ENCODE results near the gene ODAPH. TPM values are rescaled to one million over a fixed set of nuclear protein-coding genes. Genes with fewer than 3 reads are reported as not detected.
"Not testable (repeated sequence)": the region's sequence is repeated elsewhere in the genome, so short reads cannot be mapped to it uniquely, and the experiment has no call there.

Gene ODAPH
- total RNA-seq, 3 donors from 2014 or later (not counting 1 experiment from before 2014, with no cell fraction given) = not detected

GRCh38 chr4:75542824-75543223, 13.0 kb upstream of the ODAPH start:
- no peak overlapping the region for H3K27ac ChIP-seq (ENCODE audit: low read length)
- Mint-ChIP-seq H3K9me3 (no peaks in the 10 kb centered on the region), H3K27ac (no peak overlapping the region), H3K27me3 (ENCODE audit: low read depth in 2 of 2) (no peaks in the 10 kb centered on the region), H3K36me3 (no peaks in the 10 kb centered on the region), H3K4me3 (no peak overlapping the region), H3K4me1 (no peaks in the 10 kb centered on the region)
- H3K4me1 ChIP-seq (ENCODE audit: control insufficient read depth, insufficient read depth, low read length) = no peaks in the 10 kb centered on the region
- ATAC-seq (no peak), DNase-seq (no peak)
- H3K36me3 ChIP-seq (ENCODE audit: control insufficient read depth, insufficient read depth, low read length) = peaks cover 6% of the 10 kb centered on the region
- no peaks in the 10 kb centered on the region for H3K27me3 ChIP-seq (ENCODE audit: control insufficient read depth, insufficient read depth, low read length)
- H3K9me3 ChIP-seq (ENCODE audit: control insufficient read depth, insufficient read depth, low read length) = no peaks in the 10 kb centered on the region
- no peak for TF ChIP-seq CTCF (IDR thresholded peaks at IDR 0.05)
- H3K4me3 ChIP-seq (ENCODE audit: low read length) = no peak overlapping the region
- intact Hi-C loops (cut with micrococcal nuclease) = no loop called here

DNA sequence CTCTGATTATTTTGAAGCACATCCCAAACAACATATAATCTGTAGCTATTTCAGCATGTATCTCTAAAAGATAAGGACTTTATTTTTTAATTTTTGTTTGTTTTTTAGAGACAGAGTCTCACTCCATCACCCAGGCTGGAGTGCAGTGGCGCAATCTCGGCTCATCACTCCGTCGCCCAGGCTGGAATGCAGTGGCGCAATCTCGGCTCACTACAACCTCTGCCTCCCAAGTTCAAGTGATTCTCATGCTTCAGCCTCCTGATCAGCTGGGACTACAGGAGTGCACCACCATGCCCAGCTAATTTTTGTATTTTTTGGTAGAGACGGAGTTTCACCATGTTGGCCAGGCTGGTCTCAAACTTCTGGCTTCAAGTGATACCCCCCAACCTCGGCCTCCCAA, 11.6 kb upstream of the ODAPH start:
- H3K27me3 ChIP-seq (ENCODE audit: control insufficient read depth, insufficient read depth, low read length); H3K9me3 Mint-ChIP-seq; intact Hi-C loops (cut with micrococcal nuclease); H3K4me3 ChIP-seq (ENCODE audit: low read length); H3K4me1 ChIP-seq (ENCODE audit: control insufficient read depth, insufficient read depth, low read length); H3K36me3 Mint-ChIP-seq; H3K27ac ChIP-seq (ENCODE audit: low read length); DNase-seq; H3K36me3 ChIP-seq (ENCODE audit: control insufficient read depth, insufficient read depth, low read length); H3K4me1 Mint-ChIP-seq; H3K9me3 ChIP-seq (ENCODE audit: control insufficient read depth, insufficient read depth, low read length); H3K27me3 Mint-ChIP-seq (ENCODE audit: low read depth in 2 of 2); ATAC-seq; H3K4me3 Mint-ChIP-seq; H3K27ac Mint-ChIP-seq: not testable (repeated sequence)
- 97% methylated on average over 8 of the region's 8 CpGs for WGBS (ENCODE audit: insufficient coverage)

DNA sequence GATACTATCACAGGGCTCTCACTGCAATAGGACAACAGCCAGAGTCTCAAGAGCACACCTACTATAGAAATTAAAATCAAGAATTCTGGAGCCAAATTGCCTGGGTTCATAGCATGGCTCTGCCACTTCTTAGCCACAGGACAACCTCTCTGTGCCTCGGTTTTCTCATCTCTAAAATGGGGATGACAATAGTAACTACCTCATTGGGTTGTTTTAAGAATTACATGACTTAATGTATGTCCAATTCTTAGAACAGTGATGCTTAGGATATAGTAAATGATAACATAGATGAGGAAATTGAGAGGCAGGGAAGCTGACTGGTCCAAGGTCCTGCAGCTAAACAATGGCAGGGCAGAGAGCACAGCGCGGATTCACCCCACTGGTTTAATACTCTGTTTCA, 11.0 kb upstream of the ODAPH start:
- Histone ChIP-seq H3K27ac (ENCODE audit: low read length) (no peak overlapping the region), H3K27me3 (ENCODE audit: control insufficient read depth, insufficient read depth, low read length) (no peaks in the 10 kb centered on the region), H3K9me3 (ENCODE audit: control insufficient read depth, insufficient read depth, low read length) (no peaks in the 10 kb centered on the region), H3K4me1 (ENCODE audit: control insufficient read depth, insufficient read depth, low read length) (no peaks in the 10 kb centered on the region), H3K4me3 (ENCODE audit: low read length) (no peak overlapping the region), H3K36me3 (ENCODE audit: control insufficient read depth, insufficient read depth, low read length) (peaks cover 6% of the 10 kb centered on the region)
- Mint-ChIP-seq H3K36me3 (no peaks in the 10 kb centered on the region), H3K9me3 (no peaks in the 10 kb centered on the region), H3K4me1 (no peaks in the 10 kb centered on the region), H3K27me3 (ENCODE audit: low read depth in 2 of 2) (no peaks in the 10 kb centered on the region), H3K4me3 (no peak overlapping the region), H3K27ac (no peak overlapping the region)
- no peak for DNase-seq
- ATAC-seq = no peak
- TF ChIP-seq CTCF (IDR thresholded peaks at IDR 0.05) = no peak
- 90% methylated on average over 3 of the region's 3 CpGs for whole genome bisulfite sequencing (ENCODE audit: insufficient coverage)
- intact Hi-C loops (cut with micrococcal nuclease) = no loop called here

GRCh38 chr4:75545526-75545925, 10.3 kb upstream of the ODAPH start:
- ATAC-seq = no peak
- H3K27ac Mint-ChIP-seq = no peak overlapping the region
- no peaks in the 10 kb centered on the region for H3K27me3 Mint-ChIP-seq (ENCODE audit: low read depth in 2 of 2)
- no peaks in the 10 kb centered on the region for H3K9me3 ChIP-seq (ENCODE audit: control insufficient read depth, insufficient read depth, low read length)
- no peaks in the 10 kb centered on the region for H3K27me3 ChIP-seq (ENCODE audit: control insufficient read depth, insufficient read depth, low read length)
- H3K9me3 Mint-ChIP-seq = no peaks in the 10 kb centered on the region
- intact Hi-C loops (cut with micrococcal nuclease) = no loop called here
- no peaks in the 10 kb centered on the region for H3K4me1 Mint-ChIP-seq
- no peak overlapping the region for H3K27ac ChIP-seq (ENCODE audit: low read length)
- no peak overlapping the region for H3K4me3 Mint-ChIP-seq
- no peak overlapping the region for H3K4me3 ChIP-seq (ENCODE audit: low read length)
- no peaks in the 10 kb centered on the region for H3K36me3 Mint-ChIP-seq
- no peaks in the 10 kb centered on the region for H3K4me1 ChIP-seq (ENCODE audit: control insufficient read depth, insufficient read depth, low read length)
- H3K36me3 ChIP-seq (ENCODE audit: control insufficient read depth, insufficient read depth, low read length) = peaks cover 6% of the 10 kb centered on the region
- no peak for DNase-seq
- 95% methylated on average over 5 of the region's 5 CpGs for WGBS (ENCODE audit: insufficient coverage)
- TF ChIP-seq CTCF (IDR thresholded peaks at IDR 0.05) = no peak

Measured in natural killer cell (primary cell).